ENCODE results near the gene RFC2. TPM values are rescaled to one million over a fixed set of nuclear protein-coding genes. Genes with fewer than 3 reads are reported as not detected.

The RFC2 gene
- total and polyA plus RNA-seq, 8 donors, result 17.0 to 48.1 (median 37.7) TPM

GRCh38 chr7:74187915-74188675, 66.1 kb downstream of the RFC2 start:
- peaks cover 0 to 67% of the 10 kb centered on the region in 2 donors for H3K36me3 ChIP-seq
- ATAC-seq, result peak; percentile 72
- no peaks in the 10 kb centered on the region for H3K27me3 ChIP-seq
- no peak for TF ChIP-seq CTCF (IDR thresholded peaks at IDR 0.05)
- no peak overlapping the region for H3K27ac ChIP-seq
- H3K9me3 ChIP-seq, result no peaks in the 10 kb centered on the region
- H3K4me1 ChIP-seq, result peaks cover 24 to 54% of the 10 kb centered on the region in 2 donors
- no peak overlapping the region for H3K4me3 ChIP-seq
- intact Hi-C loops (cut with DNase I), result loop anchor here in 1 of 2 donors (10.0 kb wide), 1 partner anchor 323 kb away; the partner anchor contains the start of gene TMEM270
- no peak for DNase-seq

- no peak for TF ChIP-seq CTCF (IDR thresholded peaks at IDR 0.05)
- Histone ChIP-seq H3K27ac (no peak overlapping the region), H3K4me3 (no peak overlapping the region), H3K27me3 (no peaks in the 10 kb centered on the region), H3K36me3 (peaks cover 0 to 48% of the 10 kb centered on the region in 2 donors), H3K4me1 (peaks cover 39 to 77% of the 10 kb centered on the region in 2 donors), H3K9me3 (no peaks in the 10 kb centered on the region)
- no peak for DNase-seq
- intact Hi-C loops (cut with DNase I), result loop anchor here in 1 of 2 donors (10.0 kb wide), 1 partner anchor 321 kb away; the partner anchor contains the start of gene TMEM270
- no peak for ATAC-seq
These were observed 68.6 kb downstream of the RFC2 start for GRCh38 chr7:74185636-74186035.

- Histone ChIP-seq H3K27ac (no peak overlapping the region), H3K9me3 (no peaks in the 10 kb centered on the region), H3K36me3 (peaks cover 0 to 42% of the 10 kb centered on the region in 2 donors), H3K27me3 (no peaks in the 10 kb centered on the region), H3K4me1 (peaks cover 41 to 83% of the 10 kb centered on the region in 2 donors), H3K4me3 (no peak overlapping the region)
- no peak for ATAC-seq
- TF ChIP-seq CTCF (IDR thresholded peaks at IDR 0.05), result no peak
- DNase-seq, result no peak
- intact Hi-C loops (cut with DNase I), result loop anchor here in 1 of 2 donors (10.0 kb wide), 1 partner anchor 320 kb away; the partner anchor contains the start of gene TMEM270
These were observed 69.2 kb downstream of the RFC2 start for GRCh38 chr7:74185016-74185415.

- H3K27ac ChIP-seq, result no peak overlapping the region
- TF ChIP-seq CTCF (IDR thresholded peaks at IDR 0.05), result no peak
- no peak for DNase-seq
- H3K9me3 ChIP-seq, result no peaks in the 10 kb centered on the region
- peaks cover 0 to 35% of the 10 kb centered on the region in 2 donors for H3K36me3 ChIP-seq
- H3K27me3 ChIP-seq, result no peaks in the 10 kb centered on the region
- peaks cover 44 to 94% of the 10 kb centered on the region in 2 donors for H3K4me1 ChIP-seq
- ATAC-seq, result no peak
- no peak overlapping the region for H3K4me3 ChIP-seq
- intact Hi-C loops (cut with DNase I), result loop anchor here in 1 of 2 donors (10.0 kb wide), 1 partner anchor 319 kb away; the partner anchor contains the start of gene TMEM270
These were observed 70.3 kb downstream of the RFC2 start for GRCh38 chr7:74183653-74184450.

Measured in left lung (tissue), 10 donors.